ENCODE results near the gene VASN. TPM values are rescaled to one million over a fixed set of nuclear protein-coding genes. Genes with fewer than 3 reads are reported as not detected.

Gene VASN
- 130 and 192 TPM in 2 replicates for total RNA-seq

DNA sequence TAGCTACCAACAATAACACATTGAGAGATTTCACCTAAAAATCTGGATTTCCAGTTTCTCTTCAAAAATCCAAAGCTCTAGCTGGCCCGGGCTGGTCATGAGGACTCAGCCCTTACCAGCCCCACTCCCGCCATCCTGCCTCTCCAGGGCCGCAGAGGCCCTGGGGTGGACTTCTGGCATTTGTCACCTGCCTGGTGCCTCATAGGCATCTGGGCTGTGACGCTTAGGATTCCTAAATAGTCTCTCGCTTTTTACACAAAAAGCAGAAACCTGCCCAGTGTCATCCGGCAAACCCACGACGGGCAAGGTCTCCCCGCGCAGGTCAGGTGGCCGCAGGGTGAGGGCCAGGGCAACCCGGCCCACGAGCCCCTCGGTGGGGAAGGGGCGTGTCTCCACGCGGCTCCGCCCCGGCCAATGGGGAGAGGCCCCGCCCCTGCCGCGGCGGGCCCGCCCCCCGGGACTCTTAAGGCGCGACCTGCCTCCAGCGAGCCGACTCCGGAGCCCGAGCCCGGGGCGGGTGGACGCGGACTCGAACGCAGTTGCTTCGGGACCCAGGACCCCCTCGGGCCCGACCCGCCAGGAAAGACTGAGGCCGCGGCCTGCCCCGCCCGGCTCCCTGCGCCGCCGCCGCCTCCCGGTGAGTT lies at the start of gene VASN:
Gene VASN (plus strand): TSS at position 492 of the 644 bp plus-strand sequence. CDS start 9,030 bp downstream, outside the sequence.

DNA sequence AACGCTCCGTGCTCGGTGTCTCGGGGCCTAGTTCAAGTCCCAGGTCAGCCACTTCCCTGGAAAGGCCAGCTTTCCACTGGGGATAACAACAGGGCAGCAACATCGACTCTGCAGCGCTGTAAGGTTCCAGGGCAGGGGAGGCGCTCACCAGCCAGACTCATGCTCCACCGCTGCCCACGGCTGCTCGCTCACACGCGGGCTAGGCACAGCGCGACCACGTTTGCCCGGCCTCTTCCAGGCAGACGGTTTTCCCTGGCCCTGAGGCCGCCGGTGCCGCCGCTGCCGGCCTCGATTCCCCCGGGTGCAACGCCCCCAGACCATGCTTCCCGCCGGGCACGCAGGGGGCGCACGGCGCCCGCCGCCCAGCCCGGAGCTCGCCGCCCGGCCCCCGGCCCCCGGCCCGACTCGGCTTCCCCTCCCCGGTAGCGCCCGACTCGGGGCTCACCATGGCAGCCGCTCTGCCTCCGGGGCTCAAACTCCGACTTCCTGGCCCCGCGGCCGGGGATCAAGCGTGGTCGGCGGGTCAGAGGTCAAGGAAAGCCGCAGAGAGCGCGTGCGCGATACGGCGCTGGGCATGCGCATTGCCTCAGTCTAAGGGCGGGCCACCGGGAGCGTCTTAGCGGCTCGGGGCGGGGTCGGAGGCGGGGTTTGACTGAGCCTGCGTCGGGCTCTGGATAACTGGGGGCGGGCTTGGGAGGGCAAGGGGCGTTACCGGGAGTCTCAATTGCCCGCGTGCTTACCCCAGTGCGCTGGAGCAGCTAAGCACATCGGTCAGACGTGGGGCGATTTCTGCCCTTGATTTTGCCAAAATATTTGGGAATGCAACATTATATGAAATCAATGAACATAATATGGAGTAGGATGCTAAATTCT lies 20.6 kb upstream of the VASN start, which contains the start of gene PAM16:
Gene PAM16 (minus strand): TSS at position 535 of the 873 bp plus-strand sequence. CDS start 87 bp downstream, at position 448.

DNA sequence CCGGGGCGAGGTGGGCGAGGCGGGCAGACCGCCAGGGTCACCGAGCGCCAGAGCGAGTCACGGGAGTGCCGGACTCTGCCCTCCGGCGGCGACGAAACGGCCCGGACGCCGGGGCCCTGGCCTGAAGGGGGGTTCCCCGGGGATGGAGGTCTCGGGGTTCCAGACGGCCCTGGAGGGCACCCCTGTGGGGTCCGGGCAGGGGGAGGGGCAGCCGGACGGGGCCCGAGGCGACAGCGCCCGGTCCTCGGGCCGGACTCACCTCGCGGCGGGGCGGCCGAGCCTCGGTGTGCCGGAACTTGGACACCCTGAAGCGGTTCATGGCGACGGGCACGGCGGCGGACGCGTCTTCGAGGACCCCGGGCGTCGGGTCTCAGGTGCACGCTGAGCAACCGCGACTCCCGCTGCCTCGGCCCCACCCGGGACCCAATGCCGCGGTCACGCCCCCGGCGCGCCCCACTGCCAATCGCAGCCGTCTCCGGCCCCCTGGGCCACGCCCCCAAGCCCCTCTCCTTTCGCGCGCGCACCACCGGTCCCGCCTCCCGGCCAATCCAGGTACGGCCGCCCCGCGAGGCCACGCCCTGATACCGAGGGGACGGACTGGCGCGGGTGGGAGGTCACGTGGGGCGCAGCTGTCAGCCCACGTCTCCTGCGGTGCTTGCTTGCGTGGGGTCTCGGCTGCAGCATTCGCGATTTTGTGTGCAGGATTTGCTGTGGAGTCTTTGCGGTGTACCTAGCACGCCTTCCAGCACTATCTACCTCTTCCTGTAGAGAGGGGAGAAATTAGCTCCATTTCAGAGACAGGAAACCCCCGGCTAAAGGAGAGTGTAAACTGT lies 44.8 kb downstream of the VASN start, which contains the start of gene CORO7:
Gene CORO7 (minus strand): TSS at position 397 of the 833 bp plus-strand sequence. CDS start 78 bp downstream, at position 319.

DNA sequence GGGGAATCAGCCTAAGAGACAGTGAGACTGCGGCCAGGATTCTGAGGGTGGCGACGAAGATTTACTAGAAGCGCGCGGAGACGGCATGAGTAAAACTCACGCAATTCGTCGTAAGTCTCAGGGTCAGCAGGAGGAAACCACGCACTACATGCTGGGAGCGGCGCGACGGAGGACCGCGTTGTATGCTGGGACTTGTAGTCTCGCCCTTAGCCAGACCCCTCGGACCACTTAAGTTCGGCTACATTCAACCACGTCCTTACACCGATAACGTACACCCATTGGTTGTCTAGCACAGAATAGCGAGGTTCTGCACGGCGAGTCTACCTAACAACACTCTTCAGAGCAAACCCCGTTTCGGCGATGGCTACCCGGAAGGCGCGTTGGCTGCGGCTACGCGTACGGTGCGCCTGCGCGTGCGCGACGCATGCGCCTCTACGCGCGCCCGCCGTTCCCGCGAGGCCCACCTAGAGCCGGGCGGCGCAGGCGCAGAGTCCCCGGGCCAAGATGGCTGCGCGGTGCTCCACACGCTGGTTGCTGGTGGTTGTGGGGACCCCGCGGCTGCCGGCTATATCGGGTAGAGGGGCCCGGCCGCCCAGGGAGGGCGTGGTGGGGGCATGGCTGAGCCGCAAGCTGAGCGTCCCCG lies 53.9 kb downstream of the VASN start, which contains the start of gene DNAJA3:
Gene DNAJA3 (plus strand): TSS at position 491 of the 643 bp plus-strand sequence. CDS start 14 bp downstream, at position 505.

Small RNA genes within 50 kb of the gene (small RNA-seq; reads per million reads assigned to genes)
- gene AC012676.2 = not detected

Other genes with a start within 250 kb of the VASN start
- 0.32 and 0.39 TPM in 2 replicates for gene SRL, start 129.8 kb upstream of the VASN start, total RNA-seq
- gene TFAP4, start 98.8 kb upstream of the VASN start, total RNA-seq = 5.1 and 7.7 TPM in 2 replicates
- 3.4 and 4.2 TPM in 2 replicates for gene GLIS2, start 55.8 kb upstream of the VASN start, total RNA-seq
- 15.9 and 16.8 TPM in 2 replicates for gene PAM16, start 20.5 kb upstream of the VASN start, total RNA-seq
- 10.7 and 11.3 TPM in 2 replicates for gene CORO7, start 44.7 kb downstream of the VASN start, total RNA-seq
- 32.3 and 38.2 TPM in 2 replicates for gene DNAJA3, start 54.0 kb downstream of the VASN start, total RNA-seq
- 47.7 and 49.8 TPM in 2 replicates for gene NMRAL1, start 102.8 kb downstream of the VASN start, total RNA-seq
- 29.3 and 34.8 TPM in 2 replicates for gene HMOX2, start 104.5 kb downstream of the VASN start, total RNA-seq
- gene CDIP1, start 166.9 kb downstream of the VASN start, total RNA-seq = 17.1 and 18.8 TPM in 2 replicates
- 0.11 and 0.13 TPM in 2 replicates for gene C16orf96, start 184.5 kb downstream of the VASN start, total RNA-seq
- gene UBALD1, start 243.0 kb downstream of the VASN start, total RNA-seq = 2.5 and 4.3 TPM in 2 replicates

Measured in articular chondrocyte of knee joint (primary cell).